Testis (tissue), 3 donors: ENCODE data around the gene TMEM62. TPM values are rescaled to one million over a fixed set of nuclear protein-coding genes. Genes with fewer than 3 reads are reported as not detected.
A peak's percentile ranks its signal among the peaks of the same experiment; 100 is the strongest.

Experiments
- DNase-seq: peaks from one replicate; pipeline ENCODE4 v3.0.0-alpha.2; 2019
- H3K27ac ChIP-seq, 2 donors: fragments of 200-600 bp; sonication (generic); one replicate each; pipeline ENCODE4 v1.5.1; 2019
- H3K27me3 ChIP-seq: fragments of 200-600 bp; sonication (generic); one replicate; pipeline ENCODE4 v1.5.1; 2019
- H3K36me3 ChIP-seq: fragments of 200-600 bp; sonication (generic); one replicate; pipeline ENCODE4 v1.5.1; 2017; ENCODE audit warnings: low read depth; ENCODE audit errors: missing control alignments
- H3K4me1 ChIP-seq: fragments of 200-600 bp; sonication (generic); one replicate; pipeline ENCODE4 v1.5.1; 2019
- H3K4me3 ChIP-seq, 2 donors: fragments of 200-600 bp; sonication (generic); one replicate each; pipeline ENCODE4 v1.5.1; 2017 to 2019
- H3K9me3 ChIP-seq: fragments of 200-600 bp; sonication (generic); one replicate; pipeline ENCODE4 v1.5.1; 2017
- POLR2A ChIP-seq: fragments of 450-650 bp; IDR thresholded peaks from one replicate; pipeline ENCODE4 v1.6.1; 2017; ENCODE audit warnings: antibody characterized with exemption, mild to moderate bottlenecking, moderate library complexity
- WGBS, 2 donors: methylation state at CpG; one replicate each; pipeline ENCODE4 v1.1.5; 2018; 5-methylcytosine and 5-hydroxymethylcytosine counted together
- intact Hi-C: fragments of 100-400 bp; cut with DNase I; formaldehyde crosslinking; loops from one replicate; pipeline ENCODE4 v1.15.1; 2023; ENCODE audit warnings: low total_unique reads
- polyA plus RNA-seq: library from polyadenylated mRNA; stranded (reverse); fragments of 350-450 nt; fragmentation: Illumina TruSeq; extraction: RNeasy Lipid Tissue Mini Kit (QIAGEN cat#74804); gene quantifications from one replicate; pipeline ENCODE4 v1.2.3, GENCODE V29; 2014; ENCODE audit warnings: low read depth, low replicate concordance; ENCODE audit not compliant: insufficient read depth
- small RNA-seq, 2 donors: library from RNA; depleted of rRNA; stranded (forward); fragments of <200 nt; gene quantifications; one replicate each; pipeline ENCODE3, GENCODE V24; 2016
- total RNA-seq, 2 donors: library from RNA; depleted of rRNA; stranded (reverse); fragments of >200 nt; gene quantifications; one replicate each; pipeline ENCODE4 v1.2.3, GENCODE V29; 2016
- TF ChIP-seq, protein P1 (sequence below), 3 experiments: fragments of 450-650 bp in 2 of 3; fragments of 200-600 bp in 1 of 3; sonication (generic) in 1 of 3; IDR thresholded peaks; one replicate each; pipeline ENCODE4 v1.5.1; 2016 to 2019; ENCODE audit warnings: antibody characterized with exemption in 3 of 3, mild to moderate bottlenecking in 2 of 3, moderate library complexity in 1 of 3

TMEM62 gene
- total and polyA plus RNA-seq, 3 donors from 2014 or later: 8.3 to 29.0 (median 22.8) TPM

DNA sequence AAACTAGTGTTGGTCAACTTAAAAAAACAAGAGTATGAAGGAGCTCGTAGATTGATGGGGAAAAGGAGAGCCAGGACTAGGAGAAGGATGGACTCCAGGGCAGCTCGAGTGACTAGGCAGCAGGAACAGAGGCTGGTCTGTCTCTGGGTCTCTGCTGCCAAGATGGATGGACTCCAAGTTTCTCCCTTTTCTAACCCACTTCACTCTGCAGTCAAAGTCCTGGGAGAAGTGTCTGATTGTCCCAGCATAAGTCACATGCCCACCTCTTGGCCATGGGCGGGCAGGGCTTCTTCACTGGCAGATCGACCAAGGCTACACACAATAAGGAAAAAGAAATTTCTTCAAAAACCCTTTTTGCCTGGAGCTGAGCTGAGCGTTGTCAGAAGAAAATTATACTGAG is 96.6 kb downstream of the TMEM62 start:
- Histone ChIP-seq H3K4me1 (peaks cover 5% of the 10 kb centered on the region), H3K9me3 (no peaks in the 10 kb centered on the region), H3K27ac (peak overlapping the region in 1 of 2 donors; percentile 5), H3K27me3 (no peaks in the 10 kb centered on the region), H3K4me3 (no peak overlapping the region), H3K36me3 (no peaks in the 10 kb centered on the region)
- DNase-seq: peak; percentile 65
- 52 to 70% methylated on average over 5 of the region's 5 CpGs for WGBS, 2 donors
- TF ChIP-seq, protein P1, sequence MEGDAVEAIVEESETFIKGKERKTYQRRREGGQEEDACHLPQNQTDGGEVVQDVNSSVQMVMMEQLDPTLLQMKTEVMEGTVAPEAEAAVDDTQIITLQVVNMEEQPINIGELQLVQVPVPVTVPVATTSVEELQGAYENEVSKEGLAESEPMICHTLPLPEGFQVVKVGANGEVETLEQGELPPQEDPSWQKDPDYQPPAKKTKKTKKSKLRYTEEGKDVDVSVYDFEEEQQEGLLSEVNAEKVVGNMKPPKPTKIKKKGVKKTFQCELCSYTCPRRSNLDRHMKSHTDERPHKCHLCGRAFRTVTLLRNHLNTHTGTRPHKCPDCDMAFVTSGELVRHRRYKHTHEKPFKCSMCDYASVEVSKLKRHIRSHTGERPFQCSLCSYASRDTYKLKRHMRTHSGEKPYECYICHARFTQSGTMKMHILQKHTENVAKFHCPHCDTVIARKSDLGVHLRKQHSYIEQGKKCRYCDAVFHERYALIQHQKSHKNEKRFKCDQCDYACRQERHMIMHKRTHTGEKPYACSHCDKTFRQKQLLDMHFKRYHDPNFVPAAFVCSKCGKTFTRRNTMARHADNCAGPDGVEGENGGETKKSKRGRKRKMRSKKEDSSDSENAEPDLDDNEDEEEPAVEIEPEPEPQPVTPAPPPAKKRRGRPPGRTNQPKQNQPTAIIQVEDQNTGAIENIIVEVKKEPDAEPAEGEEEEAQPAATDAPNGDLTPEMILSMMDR (IDR thresholded peaks at IDR 0.05): no peak
- TF ChIP-seq POLR2A: no peak
- intact Hi-C loops: no loop called here

DNA sequence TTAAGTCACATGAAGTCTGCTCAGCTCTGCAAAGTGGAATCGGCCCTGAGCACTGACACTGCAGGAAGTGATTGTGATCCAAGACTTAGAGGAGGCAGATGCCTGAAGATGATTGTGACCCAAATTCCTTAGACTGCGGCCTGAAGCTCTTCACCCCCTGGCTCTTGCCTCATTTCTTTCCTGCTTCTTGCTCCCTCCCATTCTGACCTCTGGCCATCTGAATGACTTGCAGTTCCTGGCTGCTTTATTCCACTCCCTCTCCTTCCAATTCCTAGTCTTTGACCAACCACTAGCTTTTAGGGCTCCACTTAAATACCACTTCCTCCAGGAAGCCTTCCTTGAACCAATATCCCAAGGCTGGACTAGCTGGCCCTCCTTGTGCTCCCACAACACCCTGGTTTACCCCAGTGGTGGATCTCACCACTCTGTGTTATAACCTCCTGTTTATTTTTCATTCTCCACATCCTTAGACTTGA is 97.3 kb downstream of the TMEM62 start:
- H3K27me3 ChIP-seq: no peaks in the 10 kb centered on the region
- TF ChIP-seq POLR2A: no peak
- TF ChIP-seq, protein P1 (IDR thresholded peaks at IDR 0.05): no peak
- intact Hi-C loops: no loop called here
- DNase-seq: peak; percentile 26
- no peak overlapping the region for H3K4me3 ChIP-seq
- peaks cover 5% of the 10 kb centered on the region for H3K4me1 ChIP-seq
- 33 to 44% methylated on average over 2 of the region's 2 CpGs for WGBS, 2 donors
- peak overlapping the region in 1 of 2 donors; percentile 45 for H3K27ac ChIP-seq
- H3K36me3 ChIP-seq: no peaks in the 10 kb centered on the region
- H3K9me3 ChIP-seq: no peaks in the 10 kb centered on the region

DNA sequence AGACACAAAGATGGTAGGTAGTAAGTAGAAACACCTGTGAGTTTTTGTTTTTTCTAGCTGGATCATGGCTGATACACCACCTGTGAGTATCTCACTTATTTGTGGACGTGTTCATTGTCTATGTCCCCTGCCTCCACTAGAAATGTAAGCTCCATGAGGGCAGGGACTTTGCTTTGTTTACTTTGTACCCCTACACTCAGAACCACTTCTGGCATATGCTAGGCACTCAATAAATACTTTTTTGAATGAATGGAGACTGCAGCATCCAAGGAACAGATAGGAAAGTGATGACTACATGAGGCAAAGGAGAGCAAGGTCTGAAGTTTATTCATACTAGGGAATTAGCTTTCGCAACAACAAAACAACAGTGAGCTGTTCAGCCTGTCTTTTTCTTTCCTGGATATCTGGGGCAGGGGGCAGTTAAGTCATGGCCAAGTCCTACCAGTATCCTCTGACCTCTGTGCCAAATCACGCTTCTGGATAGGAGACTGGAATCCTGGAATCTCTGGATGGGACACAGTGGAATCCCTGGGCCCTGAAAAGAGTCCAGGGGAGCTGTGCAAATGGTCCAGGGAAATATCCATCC is 99.0 kb downstream of the TMEM62 start:
- intact Hi-C loops: no loop called here
- peaks cover 5% of the 10 kb centered on the region for H3K4me1 ChIP-seq
- no peak overlapping the region for H3K4me3 ChIP-seq
- H3K27me3 ChIP-seq: no peaks in the 10 kb centered on the region
- DNase-seq: no peak
- no peak for TF ChIP-seq POLR2A
- TF ChIP-seq, protein P1 (IDR thresholded peaks at IDR 0.05): no peak
- WGBS, 2 donors: 91 to 92% methylated on average over 3 of the region's 3 CpGs
- no peaks in the 10 kb centered on the region for H3K36me3 ChIP-seq
- no peak overlapping the region for H3K27ac ChIP-seq
- H3K9me3 ChIP-seq: no peaks in the 10 kb centered on the region

Small RNA genes lying within 50 kb of the gene (small RNA-seq; reads per million reads assigned to genes)
- 0 reads per million in 2 donors for gene AC068724.2

Other genes with a start within 250 kb of the TMEM62 start
- gene TTBK2, start 212.8 kb upstream of the TMEM62 start, total RNA-seq: 10 to 100 TPM; 37.0 to 53.7 TPM
- 80.8 TPM for gene TTBK2, start 212.8 kb upstream of the TMEM62 start, polyA plus RNA-seq
- 10 to 100 TPM; 36.5 to 40.7 TPM for gene UBR1, start 27.5 kb upstream of the TMEM62 start, total RNA-seq
- 21.3 TPM for gene UBR1, start 27.5 kb upstream of the TMEM62 start, polyA plus RNA-seq
- gene CCNDBP1, start 51.8 kb downstream of the TMEM62 start, total RNA-seq: 10 to 100 TPM; 63.7 to 83.6 TPM
- gene CCNDBP1, start 51.8 kb downstream of the TMEM62 start, polyA plus RNA-seq: 60.5 TPM
- 1 to 10 TPM; 6.8 to 7.5 TPM for gene EPB42, start 87.4 kb downstream of the TMEM62 start, total RNA-seq
- 3.6 TPM for gene EPB42, start 87.4 kb downstream of the TMEM62 start, polyA plus RNA-seq
- gene TGM5, start 133.3 kb downstream of the TMEM62 start, total RNA-seq: 1 to 10 TPM in 1 of 2 donors, under 1 TPM in 1; 0.43 to 2.1 TPM
- 0.24 TPM for gene TGM5, start 133.3 kb downstream of the TMEM62 start, polyA plus RNA-seq
- gene TGM7, start 168.7 kb downstream of the TMEM62 start, total RNA-seq: under 1 TPM; 0.37 to 0.63 TPM
- 2.0 TPM for gene TGM7, start 168.7 kb downstream of the TMEM62 start, polyA plus RNA-seq
- 1 to 10 TPM; 5.2 to 6.4 TPM for gene LCMT2, start 197.0 kb downstream of the TMEM62 start, total RNA-seq
- gene LCMT2, start 197.0 kb downstream of the TMEM62 start, polyA plus RNA-seq: 9.1 TPM
- 10 to 100 TPM; 25.3 to 42.8 TPM for gene ZSCAN29, start 237.5 kb downstream of the TMEM62 start, total RNA-seq
- gene ZSCAN29, start 237.5 kb downstream of the TMEM62 start, polyA plus RNA-seq: 62.5 TPM
- 10 to 100 TPM; 13.3 to 20.5 TPM for gene TUBGCP4, start 237.5 kb downstream of the TMEM62 start, total RNA-seq
- gene TUBGCP4, start 237.5 kb downstream of the TMEM62 start, polyA plus RNA-seq: 18.0 TPM